ENCODE data around the gene RPL37. TPM values are rescaled to one million over a fixed set of nuclear protein-coding genes. Genes with fewer than 3 reads are reported as not detected.

The RPL37 gene
- total RNA-seq, 1 donor from 2014 or later: 1,090 TPM

DNA sequence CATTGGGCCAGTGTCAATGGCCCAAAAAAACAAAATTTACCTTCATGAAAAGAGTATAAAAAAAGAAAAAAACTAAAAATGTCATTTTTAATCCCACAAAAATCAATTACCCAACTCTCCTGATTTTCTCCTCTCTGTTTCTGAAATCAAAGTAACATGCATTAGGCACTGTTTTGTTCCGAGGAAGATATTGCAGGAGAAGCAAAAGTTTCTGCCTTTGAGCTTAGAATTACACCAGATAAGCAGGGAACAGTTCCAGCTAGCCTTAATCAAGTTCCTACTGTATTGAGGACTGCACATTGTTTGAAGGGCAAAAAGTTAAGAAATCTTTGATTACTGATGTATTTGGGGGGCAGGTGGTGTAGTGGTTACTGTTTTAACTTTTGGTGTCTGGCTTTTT, 35.8 kb downstream of the RPL37 start:
- Mint-ChIP-seq H3K4me3 (ENCODE audit: unreplicated experiment) (peak overlapping the region; percentile 90), H3K4me1 (ENCODE audit: low read depth, unreplicated experiment) (peaks cover 6% of the 10 kb centered on the region), H3K36me3 (ENCODE audit: low read depth, unreplicated experiment) (peaks cover 2% of the 10 kb centered on the region), H3K27me3 (ENCODE audit: low read depth, unreplicated experiment) (no peaks in the 10 kb centered on the region), H3K9me3 (ENCODE audit: unreplicated experiment) (no peaks in the 10 kb centered on the region), H3K27ac (ENCODE audit: unreplicated experiment) (no peak overlapping the region)
- no peak overlapping the region for H2AFZ ChIP-seq (ENCODE audit: low read depth, low read length)
- no peaks in the 10 kb centered on the region for H3K36me3 ChIP-seq (ENCODE audit: insufficient read depth, low read length)
- no peaks in the 10 kb centered on the region for H3K9me3 ChIP-seq (ENCODE audit: insufficient read depth, low read depth, low read length)
- H3K27me3 ChIP-seq (ENCODE audit: insufficient read depth, low read length): no peaks in the 10 kb centered on the region
- DNase-seq (ENCODE audit: low read depth) (no peak), FAIRE-seq (no peak)
- H3K4me2 ChIP-seq (ENCODE audit: low read length): peak overlapping the region; percentile 98
- peaks cover 27% of the 10 kb centered on the region for H4K20me1 ChIP-seq (ENCODE audit: insufficient read depth, low read length)
- H3K4me1 ChIP-seq (ENCODE audit: insufficient read depth, low read length): no peaks in the 10 kb centered on the region
- H3K79me2 ChIP-seq (ENCODE audit: insufficient read depth, low read length): peaks cover 30% of the 10 kb centered on the region
- no peak overlapping the region for H3K9ac ChIP-seq (ENCODE audit: low read length)
- H3K4me3 ChIP-seq (ENCODE audit: insufficient read depth, low read depth, low read length): no peak overlapping the region
- TF ChIP-seq EZH2 (IDR thresholded peaks at IDR 0.05; ENCODE audit: insufficient read depth, low read length): no peak
- TF ChIP-seq, protein P1, sequence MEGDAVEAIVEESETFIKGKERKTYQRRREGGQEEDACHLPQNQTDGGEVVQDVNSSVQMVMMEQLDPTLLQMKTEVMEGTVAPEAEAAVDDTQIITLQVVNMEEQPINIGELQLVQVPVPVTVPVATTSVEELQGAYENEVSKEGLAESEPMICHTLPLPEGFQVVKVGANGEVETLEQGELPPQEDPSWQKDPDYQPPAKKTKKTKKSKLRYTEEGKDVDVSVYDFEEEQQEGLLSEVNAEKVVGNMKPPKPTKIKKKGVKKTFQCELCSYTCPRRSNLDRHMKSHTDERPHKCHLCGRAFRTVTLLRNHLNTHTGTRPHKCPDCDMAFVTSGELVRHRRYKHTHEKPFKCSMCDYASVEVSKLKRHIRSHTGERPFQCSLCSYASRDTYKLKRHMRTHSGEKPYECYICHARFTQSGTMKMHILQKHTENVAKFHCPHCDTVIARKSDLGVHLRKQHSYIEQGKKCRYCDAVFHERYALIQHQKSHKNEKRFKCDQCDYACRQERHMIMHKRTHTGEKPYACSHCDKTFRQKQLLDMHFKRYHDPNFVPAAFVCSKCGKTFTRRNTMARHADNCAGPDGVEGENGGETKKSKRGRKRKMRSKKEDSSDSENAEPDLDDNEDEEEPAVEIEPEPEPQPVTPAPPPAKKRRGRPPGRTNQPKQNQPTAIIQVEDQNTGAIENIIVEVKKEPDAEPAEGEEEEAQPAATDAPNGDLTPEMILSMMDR (IDR thresholded peaks at IDR 0.05; ENCODE audit: insufficient read depth, low read depth, low read length): no peak
- no peak overlapping the region for H3K27ac ChIP-seq (ENCODE audit: low read depth, low read length)

GRCh38 chr5:40798801-40799210, 36.2 kb downstream of the RPL37 start:
- H3K27me3 Mint-ChIP-seq (ENCODE audit: low read depth, unreplicated experiment): no peaks in the 10 kb centered on the region
- no peak for FAIRE-seq

More at GRCh38 chr5:40798801-40799210, 36.2 kb downstream of the RPL37 start:
- Histone ChIP-seq H3K36me3 (ENCODE audit: insufficient read depth, low read length) (no peaks in the 10 kb centered on the region), H3K9ac (ENCODE audit: low read length) (peak overlapping the region; percentile 94), H3K27me3 (ENCODE audit: insufficient read depth, low read length) (no peaks in the 10 kb centered on the region), H4K20me1 (ENCODE audit: insufficient read depth, low read length) (peaks cover 32% of the 10 kb centered on the region), H2AFZ (ENCODE audit: low read depth, low read length) (peak overlapping the region; percentile 98), H3K4me2 (ENCODE audit: low read length) (peak overlapping the region; percentile 98), H3K79me2 (ENCODE audit: insufficient read depth, low read length) (peaks cover 35% of the 10 kb centered on the region), H3K4me3 (ENCODE audit: insufficient read depth, low read depth, low read length) (peak overlapping the region; percentile 71), H3K4me1 (ENCODE audit: insufficient read depth, low read length) (no peaks in the 10 kb centered on the region), H3K9me3 (ENCODE audit: insufficient read depth, low read depth, low read length) (no peaks in the 10 kb centered on the region), H3K27ac (ENCODE audit: low read depth, low read length) (peak overlapping the region; percentile 89)
- peak overlapping the region; percentile 96 for H3K27ac Mint-ChIP-seq (ENCODE audit: unreplicated experiment)
- H3K4me1 Mint-ChIP-seq (ENCODE audit: low read depth, unreplicated experiment): peaks cover 6% of the 10 kb centered on the region
- no peak for DNase-seq (ENCODE audit: low read depth)
- peak overlapping the region; percentile 90 for H3K4me3 Mint-ChIP-seq (ENCODE audit: unreplicated experiment)
- no peaks in the 10 kb centered on the region for H3K9me3 Mint-ChIP-seq (ENCODE audit: unreplicated experiment)
- TF ChIP-seq, protein P1 (IDR thresholded peaks at IDR 0.05; ENCODE audit: insufficient read depth, low read depth, low read length): no peak
- no peak for TF ChIP-seq EZH2 (IDR thresholded peaks at IDR 0.05; ENCODE audit: insufficient read depth, low read length)
- peaks cover 2% of the 10 kb centered on the region for H3K36me3 Mint-ChIP-seq (ENCODE audit: low read depth, unreplicated experiment)
